DND-41 (cell line): Measurements from ENCODE around the gene MRPS27.
A peak's percentile ranks its signal among the peaks of the same experiment; 100 is the strongest.

ENCODE experiments used
- ATAC-seq: fragments of 200-7000 bp; cut with Tn5 transposase; 3 replicates; pipeline ENCODE4 v1.9.1; 2021; ENCODE audit warnings: low read depth; ENCODE audit not compliant: insufficient read depth
- DNase-seq: peaks from one replicate; pipeline ENCODE4 v3.0.0-alpha.2; 2020
- H2AFZ ChIP-seq: 2 replicates; pipeline ENCODE4 v1.6.0; 2012; ENCODE audit warnings: low read depth, low read length
- H3K27ac ChIP-seq: 2 replicates; pipeline ENCODE4 v1.5.1; 2012; ENCODE audit warnings: low read length, inconsistent platforms
- H3K27me3 ChIP-seq: fragments of 200-600 bp; sonication (generic); 2 replicates; pipeline ENCODE4 v1.6.0; 2012; ENCODE audit warnings: low read length, mild to moderate bottlenecking, inconsistent platforms; ENCODE audit not compliant: insufficient read depth, poor library complexity
- H3K36me3 ChIP-seq: 2 replicates; pipeline ENCODE4 v1.5.1; 2012; ENCODE audit warnings: low read length, inconsistent platforms; ENCODE audit not compliant: insufficient read depth
- H3K4me1 ChIP-seq: 2 replicates; pipeline ENCODE4 v1.5.1; 2012; ENCODE audit warnings: mild to moderate bottlenecking, low read length; ENCODE audit not compliant: insufficient read depth
- H3K4me2 ChIP-seq: 2 replicates; pipeline ENCODE4 v1.6.0; 2012; ENCODE audit warnings: mild to moderate bottlenecking, moderate library complexity, low read length, inconsistent platforms; ENCODE audit not compliant: insufficient read depth
- H3K4me3 ChIP-seq, 2 experiments: fragments of 200-600 bp in 1 of 2; shearing (Covaris generic) in 1 of 2; 2 replicates each; pipeline ENCODE4 v1.5.1; 2012 to 2016; ENCODE audit warnings: inconsistent platforms in 2 of 2, low read length in 2 of 2, mild to moderate bottlenecking in 2 of 2, low read depth in 1 of 2, moderate library complexity in 1 of 2
- H3K79me2 ChIP-seq: 2 replicates; pipeline ENCODE4 v1.6.0; 2012; ENCODE audit warnings: low read length, inconsistent platforms; ENCODE audit not compliant: insufficient read depth
- H3K9ac ChIP-seq: 2 replicates; pipeline ENCODE4 v1.6.0; 2012; ENCODE audit warnings: low read depth, mild to moderate bottlenecking, inconsistent platforms, low read length, moderate library complexity
- H3K9me3 ChIP-seq: 2 replicates; pipeline ENCODE4 v1.5.1; 2012; ENCODE audit warnings: low read length, moderate library complexity, mild to moderate bottlenecking, inconsistent platforms; ENCODE audit not compliant: insufficient read depth, severe bottlenecking
- H4K20me1 ChIP-seq: 2 replicates; pipeline ENCODE4 v1.6.0; 2012; ENCODE audit warnings: low read length; ENCODE audit not compliant: insufficient read depth
- EZH2 ChIP-seq: IDR thresholded peaks from 3 replicates; pipeline ENCODE4 v1.6.1; 2012; ENCODE audit warnings: borderline replicate concordance, low read depth, mild to moderate bottlenecking, moderate library complexity, low read length, inconsistent platforms; ENCODE audit not compliant: severe bottlenecking
- TF ChIP-seq, protein P1 (sequence below): IDR thresholded peaks from 2 replicates; pipeline ENCODE4 v1.5.1; 2012; ENCODE audit warnings: borderline replicate concordance, low read length, moderate library complexity, mild to moderate bottlenecking; ENCODE audit not compliant: poor library complexity, severe bottlenecking; ENCODE audit errors: extremely low read depth

MRPS27 gene

DNA sequence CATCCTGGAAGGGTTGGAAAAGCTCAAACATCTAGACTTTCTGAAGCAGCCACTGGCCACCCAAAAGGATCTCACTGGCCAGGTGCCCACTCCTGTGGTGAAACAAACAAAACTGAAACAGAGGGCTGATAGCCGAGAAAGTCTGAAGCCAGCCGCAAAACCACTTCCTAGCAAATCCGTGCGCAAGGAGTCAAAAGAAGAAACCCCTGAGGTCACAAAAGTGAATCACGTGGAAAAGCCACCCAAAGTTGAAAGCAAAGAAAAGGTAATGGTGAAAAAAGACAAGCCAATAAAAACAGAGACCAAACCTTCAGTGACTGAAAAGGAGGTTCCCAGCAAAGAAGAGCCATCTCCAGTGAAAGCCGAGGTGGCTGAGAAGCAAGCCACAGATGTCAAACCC lies 125.2 kb downstream of the MRPS27 start:
- Histone ChIP-seq H3K9ac (no peak overlapping the region), H3K36me3 (no peaks in the 10 kb centered on the region), H3K4me3 (no peak overlapping the region), H3K4me1 (no peaks in the 10 kb centered on the region), H3K27ac (no peak overlapping the region), H3K9me3 (peaks cover 3% of the 10 kb centered on the region), H2AFZ (no peak overlapping the region), H3K79me2 (no peaks in the 10 kb centered on the region), H3K4me2 (no peak overlapping the region), H3K27me3 (peaks cover 28% of the 10 kb centered on the region), H4K20me1 (no peaks in the 10 kb centered on the region)
- no peak for TF ChIP-seq EZH2
- TF ChIP-seq, protein P1, sequence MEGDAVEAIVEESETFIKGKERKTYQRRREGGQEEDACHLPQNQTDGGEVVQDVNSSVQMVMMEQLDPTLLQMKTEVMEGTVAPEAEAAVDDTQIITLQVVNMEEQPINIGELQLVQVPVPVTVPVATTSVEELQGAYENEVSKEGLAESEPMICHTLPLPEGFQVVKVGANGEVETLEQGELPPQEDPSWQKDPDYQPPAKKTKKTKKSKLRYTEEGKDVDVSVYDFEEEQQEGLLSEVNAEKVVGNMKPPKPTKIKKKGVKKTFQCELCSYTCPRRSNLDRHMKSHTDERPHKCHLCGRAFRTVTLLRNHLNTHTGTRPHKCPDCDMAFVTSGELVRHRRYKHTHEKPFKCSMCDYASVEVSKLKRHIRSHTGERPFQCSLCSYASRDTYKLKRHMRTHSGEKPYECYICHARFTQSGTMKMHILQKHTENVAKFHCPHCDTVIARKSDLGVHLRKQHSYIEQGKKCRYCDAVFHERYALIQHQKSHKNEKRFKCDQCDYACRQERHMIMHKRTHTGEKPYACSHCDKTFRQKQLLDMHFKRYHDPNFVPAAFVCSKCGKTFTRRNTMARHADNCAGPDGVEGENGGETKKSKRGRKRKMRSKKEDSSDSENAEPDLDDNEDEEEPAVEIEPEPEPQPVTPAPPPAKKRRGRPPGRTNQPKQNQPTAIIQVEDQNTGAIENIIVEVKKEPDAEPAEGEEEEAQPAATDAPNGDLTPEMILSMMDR: no peak
- DNase-seq (no peak), ATAC-seq (no peak)

DNA sequence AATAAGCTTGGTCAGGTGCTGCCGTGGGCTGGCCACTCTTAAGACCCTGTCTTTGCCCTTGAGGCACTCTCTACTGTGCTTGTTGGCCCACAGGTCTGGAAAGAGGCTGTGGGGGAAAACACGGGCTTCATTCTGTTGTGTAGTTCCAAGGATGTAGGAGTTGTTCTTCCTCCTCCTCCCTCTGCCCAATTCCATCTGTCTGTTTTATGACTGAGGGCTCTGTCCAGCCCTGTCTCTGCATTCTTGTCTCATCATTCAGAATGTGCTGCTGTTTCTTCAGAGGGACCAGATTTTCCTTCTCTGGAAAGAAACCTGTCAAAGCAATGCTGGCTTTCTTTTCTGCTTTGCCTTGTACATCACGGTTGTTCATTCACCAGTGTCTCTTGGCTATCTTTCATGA lies 128.6 kb downstream of the MRPS27 start:
- Histone ChIP-seq H3K27me3 (peaks cover 28% of the 10 kb centered on the region), H3K4me1 (no peaks in the 10 kb centered on the region), H2AFZ (no peak overlapping the region), H3K36me3 (no peaks in the 10 kb centered on the region), H3K4me3 (no peak overlapping the region), H3K4me2 (no peak overlapping the region), H3K27ac (no peak overlapping the region), H3K9ac (no peak overlapping the region), H3K79me2 (no peaks in the 10 kb centered on the region), H3K9me3 (peaks cover 3% of the 10 kb centered on the region), H4K20me1 (no peaks in the 10 kb centered on the region)
- DNase-seq (no peak), ATAC-seq (no peak)
- peak; percentile 23 for TF ChIP-seq EZH2
- TF ChIP-seq, protein P1: no peak

DNA sequence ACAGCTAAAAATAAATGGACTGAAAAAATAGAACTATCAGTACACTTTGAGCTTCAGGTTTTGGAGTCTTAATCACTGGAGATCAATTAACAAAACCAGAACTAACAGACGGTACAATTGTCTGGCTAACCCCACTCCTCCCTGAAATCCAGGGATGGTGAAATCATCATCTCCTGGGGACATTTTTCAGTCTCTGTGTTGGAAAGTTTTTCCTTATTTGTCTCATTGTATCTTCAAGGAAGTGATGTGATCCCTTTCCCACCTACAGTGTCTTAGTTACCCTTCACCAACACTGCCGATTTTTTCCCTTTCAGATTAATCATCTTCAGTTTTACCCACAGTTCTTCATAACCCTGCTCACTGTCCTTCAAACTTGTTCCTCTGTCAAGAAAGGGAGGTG lies 130.9 kb downstream of the MRPS27 start:
- Histone ChIP-seq H2AFZ (no peak overlapping the region), H3K4me3 (no peak overlapping the region), H3K4me2 (no peak overlapping the region), H3K27ac (no peak overlapping the region), H3K9me3 (no peaks in the 10 kb centered on the region), H4K20me1 (no peaks in the 10 kb centered on the region), H3K79me2 (no peaks in the 10 kb centered on the region), H3K27me3 (peaks cover 28% of the 10 kb centered on the region), H3K4me1 (no peaks in the 10 kb centered on the region), H3K9ac (no peak overlapping the region), H3K36me3 (no peaks in the 10 kb centered on the region)
- ATAC-seq (no peak), DNase-seq (no peak)
- TF ChIP-seq, protein P1: no peak
- no peak for TF ChIP-seq EZH2

DNA sequence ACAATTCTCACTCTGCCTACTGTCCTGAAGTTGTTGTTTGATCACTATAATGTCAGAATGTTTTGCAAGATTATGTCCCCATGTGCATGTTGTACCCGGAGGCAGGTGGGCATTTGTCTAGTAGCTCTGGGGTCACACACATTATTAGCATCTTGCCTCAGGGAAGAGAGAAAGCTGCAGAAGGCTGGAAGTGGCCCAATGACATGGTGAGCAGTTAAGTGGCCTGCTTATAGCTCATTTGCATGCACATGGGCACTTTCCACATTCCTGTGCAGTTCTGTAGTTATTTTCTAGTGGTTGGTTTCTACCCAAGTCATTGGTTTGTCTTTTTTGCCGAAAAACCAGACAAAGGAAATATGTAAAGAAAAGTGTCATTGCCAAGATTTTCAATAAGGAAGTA lies 131.9 kb downstream of the MRPS27 start:
- no peaks in the 10 kb centered on the region for H3K79me2 ChIP-seq
- no peak overlapping the region for H3K4me2 ChIP-seq
- TF ChIP-seq, protein P1: no peak
- TF ChIP-seq EZH2: no peak
- DNase-seq (no peak), ATAC-seq (no peak)
- H4K20me1 ChIP-seq: no peaks in the 10 kb centered on the region
- peaks cover 25% of the 10 kb centered on the region for H3K27me3 ChIP-seq
- H3K36me3 ChIP-seq: no peaks in the 10 kb centered on the region
- no peak overlapping the region for H2AFZ ChIP-seq
- no peak overlapping the region for H3K9ac ChIP-seq
- H3K4me3 ChIP-seq: no peak overlapping the region
- no peaks in the 10 kb centered on the region for H3K4me1 ChIP-seq
- no peaks in the 10 kb centered on the region for H3K9me3 ChIP-seq
- no peak overlapping the region for H3K27ac ChIP-seq
